H1 (cell line): Measurements from ENCODE around the gene NOB1. TPM values are rescaled to one million over a fixed set of nuclear protein-coding genes. Genes with fewer than 3 reads are reported as not detected.

Experiments used
- ATF2 ChIP-seq: IDR thresholded peaks from 2 replicates; pipeline ENCODE4 v1.6.1; 2012; ENCODE audit warnings: low read length, inconsistent platforms
- USF2 ChIP-seq: IDR thresholded peaks from 2 replicates; pipeline ENCODE4 v1.6.1; 2011; ENCODE audit warnings: low read length, improper control_type of control experiment
- polyA plus RNA-seq, 7 experiments: library from polyadenylated mRNA; depleted of rRNA in 3 of 7; stranded (reverse) in 5 of 7; unstranded in 2 of 7; fragments of >200 nt in 5 of 7; fragments of 200-250 nt in 2 of 7; gene quantifications; 1 replicate in 5 of 7; 2 replicates in 1 of 7; 4 replicates in 1 of 7; pipeline versions ENCODE4 v1.2.1 to v1.2.3, GENCODE V29; 2011 to 2013; ENCODE audit warnings: missing spikeins in 2 of 7, mixed read lengths in 2 of 7
- total RNA-seq: library from RNA; stranded (reverse); fragmentation: NEBNext Ultra II Directional; extraction: Animal tissue kit (Norgen Biotek cat#: 25700); gene quantifications from 2 replicates; pipeline ENCODE4 v1.2.1, GENCODE V29; 2021

NOB1 gene
- total and polyA plus RNA-seq, 2 of the 8 experiments (the other 6 are each of a cell fraction or from before 2014, with no cell fraction given): 88.2 to 108 TPM

- TF ChIP-seq ATF2 (no peak), USF2 (no peak)
- TF ChIP-seq, all 59 proteins: peak for 0
Measured at GRCh38 chr16:69698404-69698803, 56.3 kb downstream of the NOB1 start (continued).
